ENCODE data around the gene SKAP1. TPM values are rescaled to one million over a fixed set of nuclear protein-coding genes. Genes with fewer than 3 reads are reported as not detected.

Gene SKAP1
- total RNA-seq, 1 experiment from 2014 or later: not detected

DNA sequence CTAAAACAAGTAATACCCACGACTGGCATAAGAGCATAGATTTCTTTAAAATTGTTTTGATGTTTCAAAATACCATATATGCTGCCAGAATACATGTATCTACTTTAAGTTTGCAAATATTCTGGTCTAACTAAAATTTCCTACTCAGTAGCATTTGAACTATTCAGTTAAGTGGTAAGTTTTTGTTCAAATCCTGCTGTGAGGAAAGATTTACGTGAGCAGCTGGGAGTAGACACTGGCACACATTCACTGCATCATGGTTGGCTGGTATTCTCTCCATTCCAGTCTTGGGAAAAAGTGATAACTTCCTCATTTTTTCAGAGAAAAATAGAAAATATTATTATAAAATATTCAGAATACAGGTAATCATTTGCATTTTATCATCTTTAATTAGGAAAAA, 133.6 kb downstream of the SKAP1 start:
- BruUV-seq (replicated peaks): no TSS peak
- peaks cover 62% of the 10 kb centered on the region for H3K27me3 Mint-ChIP-seq (ENCODE audit: insufficient read depth, unreplicated experiment)
- no peaks in the 10 kb centered on the region for H3K36me3 Mint-ChIP-seq (ENCODE audit: insufficient read depth, unreplicated experiment)
- intact Hi-C loops (cut with micrococcal nuclease): no loop called here
- DNase-seq (ENCODE audit: unreplicated experiment): no peak
- no peaks in the 10 kb centered on the region for H3K9me3 Mint-ChIP-seq (ENCODE audit: unreplicated experiment)
- CTCF ChIA-PET: interaction anchor here (0.7 kb wide), 1 partner anchor 33 kb away, joined by 3 read pairs; no protein-coding TSS in a partner anchor
- H3K27ac Mint-ChIP-seq (ENCODE audit: low read depth, unreplicated experiment): no peak overlapping the region
- H3K4me1 Mint-ChIP-seq (ENCODE audit: insufficient read depth, unreplicated experiment): no peaks in the 10 kb centered on the region
- no peak overlapping the region for H3K4me3 Mint-ChIP-seq (ENCODE audit: unreplicated experiment)
- POLR2A ChIA-PET: no interaction called here
- TF ChIP-seq, protein P1, sequence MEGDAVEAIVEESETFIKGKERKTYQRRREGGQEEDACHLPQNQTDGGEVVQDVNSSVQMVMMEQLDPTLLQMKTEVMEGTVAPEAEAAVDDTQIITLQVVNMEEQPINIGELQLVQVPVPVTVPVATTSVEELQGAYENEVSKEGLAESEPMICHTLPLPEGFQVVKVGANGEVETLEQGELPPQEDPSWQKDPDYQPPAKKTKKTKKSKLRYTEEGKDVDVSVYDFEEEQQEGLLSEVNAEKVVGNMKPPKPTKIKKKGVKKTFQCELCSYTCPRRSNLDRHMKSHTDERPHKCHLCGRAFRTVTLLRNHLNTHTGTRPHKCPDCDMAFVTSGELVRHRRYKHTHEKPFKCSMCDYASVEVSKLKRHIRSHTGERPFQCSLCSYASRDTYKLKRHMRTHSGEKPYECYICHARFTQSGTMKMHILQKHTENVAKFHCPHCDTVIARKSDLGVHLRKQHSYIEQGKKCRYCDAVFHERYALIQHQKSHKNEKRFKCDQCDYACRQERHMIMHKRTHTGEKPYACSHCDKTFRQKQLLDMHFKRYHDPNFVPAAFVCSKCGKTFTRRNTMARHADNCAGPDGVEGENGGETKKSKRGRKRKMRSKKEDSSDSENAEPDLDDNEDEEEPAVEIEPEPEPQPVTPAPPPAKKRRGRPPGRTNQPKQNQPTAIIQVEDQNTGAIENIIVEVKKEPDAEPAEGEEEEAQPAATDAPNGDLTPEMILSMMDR (IDR thresholded peaks at IDR 0.05; ENCODE audit: unreplicated experiment): no peak

- DNase-seq (ENCODE audit: unreplicated experiment): peak; percentile 20
Measured at GRCh38 chr17:48295362-48296288, 134.4 kb downstream of the SKAP1 start.

DNA sequence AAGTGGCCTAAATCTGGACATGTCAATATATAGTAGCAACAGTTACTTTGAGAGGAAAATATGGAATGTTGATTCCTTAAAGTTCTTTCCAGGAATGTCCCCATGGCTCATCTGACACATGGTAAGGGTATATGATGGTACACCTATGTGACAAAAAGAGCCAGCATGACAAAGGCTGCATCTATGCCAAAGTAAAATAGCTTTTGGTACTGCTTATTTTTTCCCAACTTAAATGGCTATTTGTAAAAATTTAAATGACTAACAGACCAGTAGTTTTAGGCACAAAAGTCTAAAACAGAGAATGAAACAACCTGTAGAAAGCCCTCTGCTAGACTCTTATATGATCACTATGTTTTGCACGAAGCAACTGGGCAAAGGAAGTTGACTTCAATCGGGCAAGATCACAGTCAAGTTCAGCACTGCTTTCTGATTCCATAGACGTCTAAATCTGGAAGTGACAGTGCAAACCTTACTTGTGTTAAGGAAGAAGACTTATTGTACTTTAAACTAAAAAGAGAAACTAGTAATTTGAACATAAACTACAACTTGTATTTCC, 135.1 kb downstream of the SKAP1 start:
- no peak for DNase-seq (ENCODE audit: unreplicated experiment)
- POLR2A ChIA-PET: interaction anchor here (0.7 kb wide), 1 partner anchor 1906 kb away, joined by 3 read pairs; no protein-coding TSS in a partner anchor
- Mint-ChIP-seq H3K9me3 (ENCODE audit: unreplicated experiment) (no peaks in the 10 kb centered on the region), H3K36me3 (ENCODE audit: insufficient read depth, unreplicated experiment) (no peaks in the 10 kb centered on the region), H3K27me3 (ENCODE audit: insufficient read depth, unreplicated experiment) (peaks cover 62% of the 10 kb centered on the region), H3K4me3 (ENCODE audit: unreplicated experiment) (no peak overlapping the region), H3K4me1 (ENCODE audit: insufficient read depth, unreplicated experiment) (no peaks in the 10 kb centered on the region), H3K27ac (ENCODE audit: low read depth, unreplicated experiment) (no peak overlapping the region)
- TF ChIP-seq, protein P1 (IDR thresholded peaks at IDR 0.05; ENCODE audit: unreplicated experiment): no peak
- CTCF ChIA-PET: interaction anchor here (0.6 to 1.0 kb wide), 4 partner anchors 13 to 684 kb away, joined by 4 to 7 read pairs (median 4); no protein-coding TSS in a partner anchor
- intact Hi-C loops (cut with micrococcal nuclease): no loop called here
- no TSS peak for BruUV-seq (replicated peaks)

More at GRCh38 chr17:48295362-48296288, 134.4 kb downstream of the SKAP1 start:
- Mint-ChIP-seq H3K4me3 (ENCODE audit: unreplicated experiment) (no peak overlapping the region), H3K27ac (ENCODE audit: low read depth, unreplicated experiment) (no peak overlapping the region), H3K36me3 (ENCODE audit: insufficient read depth, unreplicated experiment) (no peaks in the 10 kb centered on the region), H3K27me3 (ENCODE audit: insufficient read depth, unreplicated experiment) (peaks cover 62% of the 10 kb centered on the region), H3K4me1 (ENCODE audit: insufficient read depth, unreplicated experiment) (no peaks in the 10 kb centered on the region), H3K9me3 (ENCODE audit: unreplicated experiment) (no peaks in the 10 kb centered on the region)
- ChIA-PET POLR2A (no interaction called here), CTCF (interaction anchor here (0.6 to 1.0 kb wide), 7 partner anchors 12 to 683 kb away, joined by 3 to 7 read pairs (median 4); no protein-coding TSS in a partner anchor)
- no TSS peak for BruUV-seq (replicated peaks)
- intact Hi-C loops (cut with micrococcal nuclease): no loop called here
- TF ChIP-seq, protein P1 (IDR thresholded peaks at IDR 0.05; ENCODE audit: unreplicated experiment): no peak

Data from MCF 10A (cell line).